ENCODE measurements around the gene SUN3.
"Not testable (repeated sequence)": the region's sequence is repeated elsewhere in the genome, so short reads cannot be mapped to it uniquely, and the experiment has no call there.

The SUN3 gene

DNA sequence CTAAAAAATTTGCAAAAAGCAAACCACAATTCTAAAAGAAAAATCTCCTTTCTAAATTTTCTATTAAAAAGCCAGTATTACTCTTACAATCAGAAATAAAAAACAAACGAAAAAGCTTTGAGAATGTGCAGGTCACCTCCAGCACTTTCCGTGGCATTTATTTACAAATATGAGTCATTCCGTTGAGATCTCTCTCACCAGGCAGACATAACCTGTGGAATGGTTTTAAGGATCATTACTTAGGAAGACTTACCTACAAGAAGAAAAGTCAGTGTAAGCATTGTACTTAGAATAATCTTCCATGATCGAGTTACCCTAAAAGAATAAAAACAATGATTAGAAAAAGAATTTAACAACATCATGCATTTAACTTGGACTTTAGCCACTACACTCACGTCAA, 3.3 kb downstream of the SUN3 start:
- DNase-seq (ENCODE audit: low spot score): no peak

- DNase-seq (ENCODE audit: low spot score): no peak
These were observed 11.2 kb downstream of the SUN3 start for GRCh38 chr7:48017674-48018073.

DNA sequence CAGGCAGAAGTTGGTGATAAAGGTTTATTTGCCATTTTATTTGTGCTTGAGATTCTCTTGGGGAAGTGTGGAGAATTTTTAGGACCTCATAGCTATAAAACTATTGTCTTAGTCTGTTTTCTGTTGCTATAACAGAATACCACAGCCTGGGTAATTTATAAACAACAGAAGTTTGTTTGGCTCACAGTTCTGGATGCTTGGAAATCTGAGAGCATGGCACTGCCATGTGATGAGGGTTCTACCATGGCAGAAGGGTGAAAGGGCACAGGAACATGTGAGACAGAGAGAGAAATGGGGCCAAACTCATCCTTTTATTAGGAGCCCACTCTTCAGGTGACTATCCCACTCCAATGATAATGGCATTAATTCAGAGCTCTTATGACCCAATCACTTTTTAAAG, 12.3 kb downstream of the SUN3 start:
- no peak for DNase-seq (ENCODE audit: low spot score)

DNA sequence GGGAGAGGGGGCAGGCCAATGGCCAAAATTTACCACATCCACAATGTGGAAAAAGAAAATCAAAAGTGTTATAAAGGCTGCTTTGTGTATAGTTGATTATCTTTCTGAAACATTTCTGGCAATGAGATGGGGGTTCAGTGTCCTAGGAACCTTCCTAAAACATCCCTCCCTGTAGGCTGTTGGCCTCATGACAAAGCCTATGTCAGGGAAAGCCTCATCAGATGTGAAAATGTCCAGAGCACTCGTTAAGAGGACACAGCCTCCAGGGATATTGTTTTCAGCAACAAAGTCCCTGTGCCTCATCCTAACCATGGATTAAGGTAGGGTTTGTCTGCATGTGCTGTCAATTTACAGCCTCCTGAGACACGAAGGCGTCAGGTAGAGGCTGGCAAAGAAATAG, 17.0 kb downstream of the SUN3 start:
- DNase-seq (ENCODE audit: low spot score): no peak

DNA sequence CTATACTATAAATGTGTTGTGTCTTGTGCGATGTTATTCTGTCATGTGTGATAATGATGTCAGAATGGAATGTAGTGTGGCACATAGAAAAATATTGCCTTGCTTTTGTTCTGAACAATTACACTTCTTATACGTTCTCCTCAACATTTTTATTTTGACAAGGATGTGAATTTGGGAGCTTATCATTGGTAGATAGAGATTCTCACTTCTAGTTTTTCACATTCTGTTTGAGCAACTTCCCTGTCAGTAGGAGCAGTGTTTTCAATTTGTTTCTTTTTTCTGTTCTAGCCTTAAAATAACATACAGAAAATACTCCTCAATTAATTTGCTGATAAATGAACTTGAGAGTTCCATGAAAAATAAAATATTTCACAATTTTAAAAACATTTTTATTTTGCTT, 17.6 kb downstream of the SUN3 start:
- no peak for DNase-seq (ENCODE audit: low spot score)

GRCh38 chr7:48009954-48010353, 19.0 kb downstream of the SUN3 start:
- DNase-seq (ENCODE audit: low spot score): no peak

DNA sequence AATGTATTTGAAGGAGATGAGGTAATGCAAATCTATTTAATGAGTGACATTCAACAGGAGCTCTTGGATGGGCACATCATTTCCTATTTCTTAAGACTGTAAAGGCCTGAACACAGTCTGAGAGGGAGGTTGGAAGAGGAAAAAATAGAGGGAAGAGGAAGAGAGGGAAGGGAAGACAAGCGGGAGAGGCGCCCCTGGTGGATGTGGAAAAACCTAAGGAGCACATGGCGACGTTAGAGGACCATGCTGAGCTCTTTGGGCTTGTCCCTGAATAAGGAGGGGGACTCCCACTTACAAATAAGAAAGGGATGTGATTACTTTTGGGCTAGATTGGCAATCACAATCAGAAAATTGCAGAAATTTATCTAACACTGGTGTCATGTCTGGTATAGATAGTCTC, 19.6 kb downstream of the SUN3 start:
- no peak for DNase-seq (ENCODE audit: low spot score)

DNA sequence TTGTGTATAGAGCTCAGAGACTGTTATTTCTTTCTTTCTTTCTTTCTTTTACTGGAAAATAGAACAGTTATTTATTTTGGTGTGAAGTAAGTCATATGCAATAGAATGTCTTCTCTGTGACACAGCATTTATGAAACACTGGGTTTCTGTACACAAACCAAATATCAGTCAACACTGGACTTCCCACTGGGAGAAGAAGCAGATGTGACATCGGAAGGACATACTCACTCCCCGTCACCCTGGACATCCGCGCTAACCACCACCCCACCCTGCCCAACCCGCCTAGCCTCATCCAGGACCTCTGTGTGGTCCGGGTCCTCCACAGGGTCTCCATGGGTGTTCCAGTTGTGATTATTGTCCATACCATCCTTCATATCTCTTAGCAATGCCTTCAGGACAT, 22.0 kb downstream of the SUN3 start:
- DNase-seq (ENCODE audit: low spot score): no peak

GRCh38 chr7:48004638-48005037, 24.3 kb downstream of the SUN3 start:
- DNase-seq (ENCODE audit: low spot score): peak; percentile 43

DNA sequence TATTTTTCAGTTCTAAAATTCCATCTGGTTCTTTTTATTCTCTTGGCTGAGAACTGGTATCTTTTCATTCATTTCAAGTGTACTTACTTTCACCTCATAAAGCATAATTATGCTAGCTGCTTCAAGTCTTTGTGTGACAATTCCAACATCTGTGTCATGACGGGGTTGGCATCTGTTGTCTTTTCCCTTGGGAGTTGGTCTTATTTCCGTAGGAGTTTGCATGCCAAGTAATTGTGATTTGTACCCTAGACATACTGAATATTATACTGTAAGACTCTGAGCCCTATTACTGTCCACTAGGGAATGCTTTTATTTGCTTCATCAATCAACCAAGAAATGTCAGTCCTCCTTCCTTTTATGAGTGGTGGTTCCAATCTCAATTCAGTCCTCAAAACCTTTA, 24.9 kb downstream of the SUN3 start:
- DNase-seq (ENCODE audit: low spot score): no peak

GRCh38 chr7:48000164-48000563, 28.7 kb downstream of the SUN3 start:
- DNase-seq (ENCODE audit: low spot score): not testable (repeated sequence)

DNA sequence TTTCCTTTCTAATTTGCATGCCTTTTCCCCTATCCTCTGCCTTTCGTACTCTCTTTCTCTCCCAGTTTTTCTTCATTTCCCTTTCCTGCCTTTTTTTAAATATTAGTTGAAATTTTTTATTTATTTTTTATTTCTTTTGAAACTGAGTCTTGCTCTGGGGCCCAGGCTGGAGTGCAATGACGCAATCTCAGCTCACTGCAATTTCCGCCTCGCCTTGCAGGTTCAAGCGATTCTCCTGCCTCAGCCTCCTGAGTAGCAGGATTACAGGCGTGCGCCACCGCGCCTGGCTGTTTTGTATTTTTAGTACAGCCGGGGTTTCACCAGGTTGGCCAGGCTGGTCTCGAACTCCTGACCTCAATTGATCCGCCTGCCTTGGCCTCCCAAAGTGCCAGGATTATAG, 29.5 kb downstream of the SUN3 start:
- no peak for DNase-seq (ENCODE audit: low spot score)

DNA sequence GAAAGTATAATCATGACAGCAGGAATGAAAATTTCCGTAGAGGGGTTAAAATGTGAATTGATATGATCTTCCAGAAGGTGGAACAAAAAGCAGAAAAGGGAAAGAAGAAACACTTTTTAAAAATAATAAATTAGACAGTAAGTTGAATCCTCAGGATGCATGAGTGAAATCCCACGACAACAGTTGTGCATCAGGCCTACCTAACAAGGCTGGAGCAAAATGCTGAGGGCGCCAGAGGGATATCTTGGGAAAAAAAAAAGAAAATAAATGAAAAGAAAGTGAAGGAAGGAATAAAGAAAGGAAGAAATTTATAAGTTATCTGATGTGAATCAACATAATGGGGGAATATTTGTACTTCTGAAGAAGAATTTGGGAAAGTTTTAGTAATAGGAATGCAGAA, 36.5 kb downstream of the SUN3 start:
- DNase-seq (ENCODE audit: low spot score): no peak

DNA sequence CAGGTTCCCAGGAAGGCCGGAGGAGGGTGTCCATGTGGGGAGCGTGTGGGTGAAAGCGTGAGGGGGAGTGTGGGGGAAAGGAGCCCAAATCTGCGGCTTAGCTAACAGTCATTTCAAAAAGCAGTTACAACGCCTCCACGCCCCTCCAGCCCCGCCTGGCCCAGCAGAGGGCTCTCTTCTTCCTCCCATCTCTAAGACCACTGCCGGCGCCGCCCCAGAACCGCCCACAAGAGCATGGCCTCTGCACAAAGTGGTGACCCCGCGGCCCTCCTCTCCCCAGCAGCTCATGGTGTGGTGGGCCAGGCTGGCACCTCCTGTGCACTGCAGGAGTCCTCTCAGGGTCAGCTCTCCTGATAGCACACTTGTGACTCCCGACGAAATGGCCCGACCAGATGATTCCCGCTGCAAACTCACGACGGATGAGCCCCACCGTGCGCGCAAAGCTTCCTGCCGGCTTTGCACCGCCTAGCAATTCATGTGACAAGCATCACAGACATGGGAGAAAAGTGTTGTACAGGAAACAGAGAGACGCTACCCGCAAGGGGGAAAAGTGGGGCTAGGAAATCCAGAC, 37.1 kb downstream of the SUN3 start:
- DNase-seq (ENCODE audit: low spot score): peak; percentile 87

GRCh38 chr7:47991270-47991669, 37.6 kb downstream of the SUN3 start:
- no peak for DNase-seq (ENCODE audit: low spot score)

DNA sequence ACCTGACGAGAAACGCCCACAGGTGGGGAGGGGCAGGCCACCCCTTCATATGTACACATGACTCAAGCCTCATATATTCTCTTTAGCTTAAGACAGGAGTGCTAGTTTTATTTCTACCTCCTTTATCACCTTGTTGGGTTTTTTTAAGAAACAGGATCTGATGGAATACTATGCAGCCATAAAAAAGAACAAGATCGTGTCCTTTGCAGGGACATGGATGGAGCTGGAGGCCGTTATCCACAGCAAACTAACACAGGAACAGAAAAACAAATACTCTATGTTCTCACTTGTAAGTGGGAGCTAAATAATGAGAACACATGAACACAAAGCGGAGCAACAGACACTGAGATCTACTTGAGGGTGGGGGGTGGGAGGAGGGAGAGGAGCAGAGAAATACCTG, 38.3 kb downstream of the SUN3 start:
- DNase-seq (ENCODE audit: low spot score): no peak

DNA sequence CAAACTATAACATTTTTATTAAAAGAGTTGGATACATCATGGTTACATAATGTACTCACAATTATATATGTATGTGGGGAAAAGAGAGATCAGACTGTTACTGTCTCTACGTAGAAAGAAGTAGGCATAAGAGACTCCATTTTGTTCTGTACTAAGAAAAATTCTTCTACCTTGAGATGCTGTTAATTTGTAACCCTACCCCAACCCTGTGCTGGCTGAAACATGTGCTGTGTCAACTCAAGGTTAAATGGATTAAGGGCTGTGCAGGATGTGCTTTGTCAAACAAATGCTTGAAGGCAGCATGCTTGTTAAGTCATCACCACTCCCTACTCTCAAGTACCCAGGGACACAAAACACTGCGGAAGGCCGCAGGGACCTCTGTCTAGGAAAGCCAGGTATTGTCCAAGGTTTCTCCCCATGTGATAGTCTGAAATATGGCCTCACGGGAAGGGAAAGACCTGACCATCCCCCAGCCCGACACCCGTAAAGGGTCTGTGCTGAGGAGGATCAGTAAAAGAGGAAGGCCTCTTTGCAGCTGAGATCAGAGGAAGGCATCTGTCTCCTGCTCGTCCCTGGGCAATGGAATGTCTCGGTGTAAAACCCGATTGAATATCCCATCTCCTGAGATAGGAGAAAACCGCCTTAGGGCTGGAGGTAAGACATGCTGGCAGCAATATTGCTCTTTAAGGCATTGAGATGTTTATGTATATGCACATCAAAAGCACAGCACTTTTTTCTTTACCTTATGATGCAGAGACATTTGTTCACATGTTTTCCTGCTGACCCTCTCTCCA, 39.1 kb downstream of the SUN3 start:
- not testable (repeated sequence) for DNase-seq (ENCODE audit: low spot score)

DNA sequence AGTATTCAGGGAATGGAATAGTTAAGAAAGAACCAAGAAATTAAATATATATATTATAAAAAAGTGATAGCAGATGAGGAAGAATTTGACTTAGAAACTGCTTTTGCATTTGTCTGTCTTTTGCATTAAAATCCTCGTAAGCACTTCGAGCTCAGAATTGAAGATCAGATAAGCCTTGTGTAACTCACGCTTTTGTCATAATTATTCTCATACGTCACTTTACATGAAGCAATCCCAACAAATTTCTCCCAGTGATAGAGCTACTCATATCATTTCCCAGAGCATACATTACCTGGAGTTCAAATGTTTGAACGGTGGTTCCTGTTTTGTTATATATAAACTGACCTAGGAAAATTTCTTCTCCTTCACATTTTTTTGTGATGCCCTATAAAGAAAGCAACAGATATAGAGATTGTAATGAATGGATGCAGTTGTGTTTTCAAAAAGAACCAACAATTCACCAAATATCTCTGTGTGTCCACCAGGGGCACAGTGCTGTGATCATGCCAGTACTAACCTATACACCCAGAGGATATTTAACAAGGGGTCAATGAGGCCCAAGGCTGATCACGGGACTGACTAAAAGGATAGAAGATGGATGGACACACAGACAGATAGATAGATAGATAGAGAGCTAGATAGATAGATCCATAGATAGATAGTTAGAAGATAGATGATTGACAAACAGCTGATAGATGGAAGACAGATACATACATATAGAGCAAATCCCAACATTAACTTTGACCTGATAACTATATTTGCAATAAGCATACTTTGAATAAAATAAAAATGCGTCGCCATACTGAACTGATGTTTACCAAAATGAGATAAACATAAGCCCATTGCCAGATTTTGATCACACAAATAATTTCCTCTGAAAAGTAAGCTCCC, 40.2 kb downstream of the SUN3 start:
- no peak for DNase-seq (ENCODE audit: low spot score)

- no peak for DNase-seq (ENCODE audit: low spot score)
These were observed 46.3 kb downstream of the SUN3 start for GRCh38 chr7:47982610-47983009.

GRCh38 chr7:47980648-47981047, 48.3 kb downstream of the SUN3 start:
- DNase-seq (ENCODE audit: low spot score): not testable (repeated sequence)

DNA sequence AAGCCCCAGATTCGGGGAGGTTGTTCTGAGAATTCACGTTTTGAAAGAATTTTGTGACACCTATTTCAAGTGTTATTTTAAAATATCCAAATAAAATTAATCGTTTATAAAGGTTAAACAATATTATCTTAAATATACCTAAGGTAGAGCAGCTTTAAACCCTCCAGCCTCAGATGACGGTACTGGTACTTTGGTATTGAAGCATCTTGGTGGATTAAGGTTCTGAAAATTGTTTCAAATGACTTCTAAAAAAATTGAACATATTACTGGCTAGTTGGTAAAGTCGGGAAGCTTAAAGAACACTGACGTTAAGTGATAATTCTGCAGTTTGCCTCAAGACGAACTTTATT, 49.1 kb downstream of the SUN3 start:
- no peak for DNase-seq (ENCODE audit: low spot score)

DNA sequence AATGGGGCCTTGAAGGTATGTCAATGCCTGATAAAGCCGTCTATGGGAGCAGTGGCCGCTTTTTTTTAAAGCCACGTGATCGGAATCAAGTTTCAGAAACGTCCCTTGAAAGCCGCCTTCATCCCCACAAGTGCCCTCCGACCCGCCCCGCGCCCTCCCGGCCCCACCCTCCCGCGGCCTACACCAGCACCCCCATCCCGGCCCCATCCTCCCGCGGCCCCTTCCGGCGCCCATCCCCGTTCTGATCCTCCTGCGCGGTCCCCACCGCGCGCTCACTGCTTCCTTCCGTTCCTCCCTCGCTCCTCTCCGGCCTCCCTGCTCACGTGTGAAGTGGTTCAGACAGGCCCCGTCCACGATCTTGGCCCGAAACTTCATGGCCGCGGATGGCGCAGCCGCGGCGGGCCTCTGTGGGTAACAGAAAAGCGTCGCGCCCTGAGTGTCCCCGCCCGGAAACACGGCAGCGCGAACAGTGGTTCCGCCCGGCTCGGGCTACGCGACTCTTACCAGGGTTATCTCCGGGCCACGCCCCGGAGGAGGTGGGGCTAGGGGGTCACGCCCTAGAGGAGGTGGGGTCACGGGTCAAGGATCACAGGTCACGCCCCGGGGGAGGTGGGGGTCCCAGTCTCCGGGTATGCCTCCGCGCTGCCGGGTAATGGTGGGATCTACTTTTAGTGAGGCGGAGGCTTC, 49.6 kb downstream of the SUN3 start, which contains the start of gene HUS1:
Gene HUS1 (minus strand): TSS at position 471 of the 687 bp plus-strand sequence. CDS start 96 bp downstream, at position 375.
- DNase-seq (ENCODE audit: low spot score): peak; percentile 91

Measured in germinal center (tissue), 1 donor.